ENCODE measurements around the gene C11orf16. TPM values are rescaled to one million over a fixed set of nuclear protein-coding genes. Genes with fewer than 3 reads are reported as not detected.

C11orf16 gene
- total RNA-seq, 2 experiments from 2014 or later, result not detected

- ChIA-PET CTCF (interaction anchor here (1.0 to 1.7 kb wide), 2 partner anchors 13 to 89 kb away, joined by 3 to 4 read pairs; no protein-coding TSS in a partner anchor), POLR2A (interaction anchor here (1.4 kb wide), 1 partner anchor 12 kb away, joined by 3 read pairs; no protein-coding TSS in a partner anchor)
- Mint-ChIP-seq H3K36me3 (ENCODE audit: low read depth) (no peaks in the 10 kb centered on the region), H3K4me3 (peak overlapping the region; percentile 71), H3K9me3 (no peaks in the 10 kb centered on the region), H3K4me1 (peaks cover 16% of the 10 kb centered on the region), H3K27ac (no peak overlapping the region), H3K27me3 (peaks cover 58% of the 10 kb centered on the region)
- DNase-seq, result peak; percentile 28
Observed at GRCh38 chr11:8870411-8871170, 62.2 kb downstream of the C11orf16 start.

Other genes starting within 250 kb of the C11orf16 start
- 10 to 100 TPM; 36.0 to 38.1 TPM for gene AKIP1, start 21.8 kb downstream of the C11orf16 start, total RNA-seq
- not detected for gene ASCL3, start 10.1 kb upstream of the C11orf16 start, total RNA-seq
- 10 to 100 TPM; 34.2 to 34.8 TPM for gene TMEM9B, start 31.5 kb upstream of the C11orf16 start, total RNA-seq
- 1 to 10 TPM; 1.9 to 2.4 TPM for gene NRIP3, start 71.1 kb upstream of the C11orf16 start, total RNA-seq
- not detected for gene SCUBE2, start 158.7 kb upstream of the C11orf16 start, total RNA-seq

All from activated CD4-positive, alpha-beta memory T cell treated with anti-CD3 and anti-CD28 coated beads, Interleukin-2, amount 10 ng/mL, durations not matched to agents 7 days and 5 days (primary cell).